GM19455 (cell line): Measurements from ENCODE around the gene TSPAN15.

Experiments used
- ATAC-seq: cut with Tn5 transposase; IDR thresholded peaks from one replicate; pipeline ENCODE4 v1.9.1; 2021; ENCODE audit not compliant: unreplicated experiment

Gene TSPAN15

GRCh38 chr10:69464801-69465401, 13.6 kb downstream of the TSPAN15 start:
- no peak for ATAC-seq

DNA sequence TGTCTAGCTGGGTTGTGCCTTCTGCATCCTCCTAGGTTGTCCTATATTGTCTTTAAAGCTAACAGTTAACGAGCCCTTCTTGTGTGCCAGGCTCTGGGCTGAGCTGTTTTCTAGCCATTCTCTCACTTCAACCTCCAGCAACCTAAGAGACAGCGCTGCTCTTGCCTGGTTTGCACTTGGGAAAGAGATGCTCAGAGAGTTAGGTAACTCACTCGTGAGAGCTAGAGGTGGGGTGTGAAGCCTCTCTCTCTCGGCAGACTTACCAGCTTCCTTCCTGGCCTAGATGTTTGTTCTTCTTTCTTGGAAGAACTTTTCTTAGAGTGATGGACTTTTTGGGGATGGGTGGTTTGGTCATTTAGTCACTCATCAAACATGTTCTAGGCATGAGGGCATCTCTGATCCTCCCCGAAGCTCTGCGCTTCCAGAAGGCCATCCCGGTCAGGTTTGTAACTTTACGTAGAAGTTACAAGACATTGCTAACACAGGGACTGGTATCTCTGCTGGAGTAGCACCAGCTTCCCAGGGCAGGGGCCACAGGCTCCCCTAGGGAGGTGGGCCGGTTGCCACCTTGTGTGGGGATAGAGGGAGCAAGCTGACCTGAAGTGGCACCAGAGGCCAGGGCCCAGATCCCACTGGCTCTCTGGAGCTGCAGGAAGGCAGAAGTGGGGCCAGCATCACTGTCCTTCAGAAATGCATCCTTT, 14.3 kb downstream of the TSPAN15 start:
- no peak for ATAC-seq

GRCh38 chr10:69466158-69466490, 14.9 kb downstream of the TSPAN15 start:
- no peak for ATAC-seq

GRCh38 chr10:69466689-69467088, 15.4 kb downstream of the TSPAN15 start:
- no peak for ATAC-seq

- ATAC-seq: no peak
Measured at GRCh38 chr10:69467928-69468750, 16.9 kb downstream of the TSPAN15 start.

GRCh38 chr10:69468751-69469089, 17.5 kb downstream of the TSPAN15 start:
- ATAC-seq: no peak

DNA sequence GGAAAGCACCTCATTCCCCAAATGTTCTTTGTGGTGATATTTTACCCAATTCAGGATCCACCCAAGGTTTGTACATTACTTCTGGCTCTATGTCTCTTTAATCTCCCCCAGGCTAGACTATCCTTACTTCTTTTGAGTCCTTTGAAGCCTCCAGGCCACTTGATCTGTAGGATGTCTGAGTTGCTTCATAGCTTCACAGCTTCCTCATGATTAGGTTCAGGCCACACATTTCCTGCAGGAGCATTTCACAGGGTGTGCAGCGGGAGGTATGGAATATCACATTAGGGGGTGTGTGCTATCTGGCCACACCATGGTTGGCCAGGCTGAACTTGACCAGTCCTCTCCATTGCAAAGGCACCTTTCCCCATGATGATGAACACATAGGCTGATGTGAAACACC, 18.7 kb downstream of the TSPAN15 start:
- ATAC-seq: no peak

DNA sequence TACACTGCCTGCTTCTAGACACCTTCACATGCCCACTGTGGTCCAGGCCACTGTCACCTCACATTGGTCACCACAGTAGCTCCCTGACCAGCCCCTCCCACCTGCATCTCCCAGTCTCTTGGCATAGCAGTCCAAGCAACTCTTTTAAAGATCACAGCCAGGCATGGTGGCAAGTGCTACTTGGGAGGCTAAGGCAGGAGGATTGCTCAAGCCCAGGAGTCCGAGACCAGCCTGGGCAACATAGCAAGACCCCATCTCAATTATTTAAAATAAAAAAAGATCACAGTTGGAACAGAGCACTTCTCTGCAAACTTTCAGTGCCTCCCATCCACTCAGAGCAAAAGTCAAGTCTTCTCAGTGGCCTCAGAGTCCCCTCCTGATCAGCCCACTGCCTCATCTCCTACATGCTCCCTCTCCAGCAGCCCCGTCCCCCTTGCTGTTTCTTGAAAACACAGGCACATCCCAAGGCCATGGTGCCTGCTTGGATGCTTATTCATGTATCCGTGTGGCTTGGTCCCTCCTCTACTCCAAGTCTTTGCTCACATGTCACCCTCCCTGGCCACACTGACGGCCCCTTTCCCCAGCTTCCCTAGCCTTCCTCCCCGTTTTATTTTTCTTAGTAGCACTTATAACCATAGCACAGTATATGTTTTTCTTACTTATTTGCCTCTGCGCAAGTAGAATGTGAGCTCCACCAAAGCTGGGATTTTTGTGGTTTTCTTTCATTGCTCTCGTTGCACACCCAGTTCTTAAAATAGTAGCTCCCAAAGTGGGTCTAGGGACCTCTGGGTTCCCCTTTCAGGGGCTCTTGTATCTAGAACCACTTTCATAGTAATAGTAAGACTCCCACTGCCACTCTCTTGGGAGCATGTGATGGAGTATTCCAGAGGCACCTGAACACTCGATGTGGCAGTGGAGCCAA, 19.5 kb downstream of the TSPAN15 start:
- no peak for ATAC-seq

DNA sequence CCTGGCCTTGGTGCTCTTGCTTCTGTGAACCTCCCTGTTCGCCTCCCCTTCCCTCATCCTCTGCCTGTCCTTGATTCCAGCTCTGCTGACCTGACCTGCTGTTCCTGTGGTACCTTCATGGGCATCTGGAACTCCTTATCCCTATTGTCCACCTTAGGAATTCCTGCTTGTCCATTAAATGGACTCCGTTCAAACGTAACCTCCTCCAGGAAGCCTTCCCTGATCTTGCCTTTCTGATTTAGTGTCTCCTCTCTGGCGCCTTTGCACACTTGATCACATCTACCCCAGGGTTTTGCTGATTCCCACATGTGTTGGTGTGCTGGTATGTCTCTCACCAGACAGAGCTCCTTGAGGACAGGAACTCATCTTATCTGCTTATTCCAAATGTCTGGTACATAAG, 20.9 kb downstream of the TSPAN15 start:
- ATAC-seq: no peak

GRCh38 chr10:69472544-69472943, 21.3 kb downstream of the TSPAN15 start:
- no peak for ATAC-seq

GRCh38 chr10:69473304-69473990, 22.2 kb downstream of the TSPAN15 start:
- ATAC-seq: no peak

DNA sequence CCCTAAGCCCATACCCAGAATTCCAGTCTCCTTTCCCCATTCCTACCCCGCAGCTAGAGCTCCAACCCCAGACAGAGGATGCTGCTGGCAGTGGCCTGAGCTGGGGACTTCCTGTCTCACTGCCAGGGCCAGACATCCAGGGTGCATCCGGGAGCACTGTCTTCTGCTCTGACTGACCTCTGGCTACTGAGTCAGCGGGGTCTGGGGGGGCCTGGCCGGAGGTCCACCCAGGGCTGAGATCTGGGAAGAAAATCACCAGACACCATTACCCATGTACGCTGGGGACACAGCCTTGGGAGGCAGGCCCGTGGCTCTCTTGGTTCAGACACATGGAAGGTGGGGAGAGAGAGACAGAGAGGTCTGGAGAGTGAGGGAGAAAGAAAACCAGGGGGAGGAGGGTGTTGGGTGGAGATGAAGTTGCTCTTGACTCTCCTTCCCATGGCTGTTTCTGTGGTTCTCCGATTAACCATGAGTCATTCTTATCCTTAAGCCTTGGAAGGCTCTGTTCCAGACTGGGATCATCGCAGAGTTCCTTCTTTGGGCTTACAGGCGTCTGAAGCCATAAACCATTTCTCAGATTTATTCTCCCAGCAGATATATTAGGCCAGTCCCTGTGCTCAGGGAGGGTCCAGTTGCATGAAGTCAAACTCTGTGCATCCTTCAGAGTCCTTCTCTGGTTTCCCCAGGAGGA, 23.6 kb downstream of the TSPAN15 start:
- no peak for ATAC-seq

- no peak for ATAC-seq
Measured at GRCh38 chr10:69475433-69475830, 24.2 kb downstream of the TSPAN15 start.

DNA sequence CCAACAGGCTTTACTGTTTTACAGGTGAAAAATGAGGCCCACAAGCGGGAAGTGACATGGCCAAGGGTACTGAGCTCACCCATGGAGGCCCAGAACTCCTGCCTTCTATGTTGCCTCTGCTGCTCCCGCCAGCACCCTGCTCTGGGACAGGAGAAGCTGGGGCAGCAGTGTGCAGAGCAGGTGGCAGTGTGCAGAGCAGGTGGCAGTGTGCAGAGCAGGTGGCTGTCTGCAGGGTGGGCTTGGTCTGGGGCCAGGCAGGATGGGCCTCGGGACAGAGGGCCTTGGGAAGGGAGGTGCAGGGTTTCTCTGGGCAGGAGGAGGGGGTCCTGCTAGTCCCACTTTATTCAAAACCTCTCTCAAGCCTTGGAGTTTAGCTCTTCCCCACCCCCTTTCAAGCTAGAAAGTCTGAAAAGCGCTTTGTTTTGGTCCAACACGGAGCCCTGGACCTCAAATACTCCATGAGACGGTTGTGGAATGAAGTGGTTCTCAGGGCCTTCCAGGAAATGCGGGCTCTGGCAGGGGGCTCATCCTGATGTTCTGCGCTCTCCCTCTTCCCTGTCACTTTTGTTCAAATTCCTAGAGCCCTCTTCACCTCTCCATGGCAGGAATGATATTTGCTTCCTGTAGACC, 26.8 kb downstream of the TSPAN15 start:
- no peak for ATAC-seq

DNA sequence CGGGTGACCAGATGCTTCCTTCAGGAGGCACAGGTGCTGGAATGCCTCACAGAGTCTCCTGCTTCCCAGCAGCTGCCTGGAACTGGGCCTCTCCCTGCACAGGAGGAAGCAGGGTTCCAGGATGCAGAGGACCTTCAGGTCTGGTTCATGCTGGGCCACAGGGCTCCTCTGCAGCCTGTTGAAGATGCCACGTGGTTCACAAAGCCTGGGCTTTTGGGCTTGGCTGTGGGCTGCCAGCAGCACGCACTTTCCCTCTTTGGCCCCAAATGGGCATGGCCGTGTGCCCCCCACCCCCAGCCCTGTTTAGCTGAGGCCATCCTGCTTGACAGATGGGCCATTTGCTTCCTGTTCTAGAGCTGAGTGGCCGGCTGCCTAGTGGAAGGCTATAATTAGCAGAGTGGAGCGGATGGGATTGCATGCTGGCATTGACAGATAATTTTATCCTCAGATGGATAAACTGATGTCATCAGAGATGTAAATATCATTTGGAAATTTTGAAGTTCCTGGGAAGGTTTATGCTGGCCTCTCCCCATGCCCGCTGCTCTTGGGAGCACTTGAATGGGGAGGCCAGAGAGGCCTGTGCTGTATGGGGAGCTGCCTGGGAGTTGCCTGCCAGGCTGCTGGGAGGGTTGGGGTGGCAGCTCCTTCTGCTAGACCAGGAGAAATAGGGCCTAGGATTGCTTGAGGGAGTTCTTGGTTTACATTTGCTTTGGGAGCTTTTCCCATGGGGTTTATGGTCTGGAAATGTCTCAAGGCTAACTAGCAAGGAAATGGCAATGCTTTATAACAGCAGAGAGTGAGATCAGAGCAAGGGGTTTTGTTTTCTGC, 28.2 kb downstream of the TSPAN15 start:
- ATAC-seq: no peak

- ATAC-seq: no peak
Measured at GRCh38 chr10:69480068-69480412, 28.8 kb downstream of the TSPAN15 start.

GRCh38 chr10:69481305-69481704, 30.0 kb downstream of the TSPAN15 start:
- ATAC-seq: no peak

GRCh38 chr10:69481811-69482524, 30.7 kb downstream of the TSPAN15 start:
- ATAC-seq: no peak
